Activated T-helper 17 cell treated with anti-CD3 and anti-CD28 coated beads, Interleukin-2, amount 50 U/mL, for 72 hours (primary cell): Measurements from ENCODE around the gene MEIS2. TPM values are rescaled to one million over a fixed set of nuclear protein-coding genes. Genes with fewer than 3 reads are reported as not detected.

Experiments used
- ATAC-seq: fragments of 150-1000 bp; cut with Tn5 transposase; replicated peaks from 2 replicates; pipeline ENCODE4 v1.10.0; 2021; ENCODE audit warnings: mild to moderate bottlenecking, moderate library complexity
- H3K27ac Mint-ChIP-seq: one replicate; pipeline ENCODE4 v1.8.0; 2022; ENCODE audit warnings: mixed read lengths
- H3K27me3 Mint-ChIP-seq: one replicate; pipeline ENCODE4 v1.8.0; 2022; ENCODE audit warnings: mixed read lengths
- H3K36me3 Mint-ChIP-seq: one replicate; pipeline ENCODE4 v1.8.0; 2022; ENCODE audit warnings: low read depth, mild to moderate bottlenecking, mixed read lengths
- H3K4me1 Mint-ChIP-seq: one replicate; pipeline ENCODE4 v1.8.0; 2022; ENCODE audit warnings: mixed read lengths
- H3K4me3 Mint-ChIP-seq: one replicate; pipeline ENCODE4 v1.8.0; 2022; ENCODE audit warnings: mild to moderate bottlenecking, mixed read lengths
- H3K9me3 Mint-ChIP-seq: one replicate; pipeline ENCODE4 v1.8.0; 2022; ENCODE audit warnings: mixed read lengths
- total RNA-seq, 2 donors: library from RNA; stranded (reverse); gene quantifications; one replicate each; pipeline ENCODE4 v1.2.3, GENCODE V29; 2022

MEIS2 gene
- total RNA-seq, 2 donors from 2014 or later = not detected

DNA sequence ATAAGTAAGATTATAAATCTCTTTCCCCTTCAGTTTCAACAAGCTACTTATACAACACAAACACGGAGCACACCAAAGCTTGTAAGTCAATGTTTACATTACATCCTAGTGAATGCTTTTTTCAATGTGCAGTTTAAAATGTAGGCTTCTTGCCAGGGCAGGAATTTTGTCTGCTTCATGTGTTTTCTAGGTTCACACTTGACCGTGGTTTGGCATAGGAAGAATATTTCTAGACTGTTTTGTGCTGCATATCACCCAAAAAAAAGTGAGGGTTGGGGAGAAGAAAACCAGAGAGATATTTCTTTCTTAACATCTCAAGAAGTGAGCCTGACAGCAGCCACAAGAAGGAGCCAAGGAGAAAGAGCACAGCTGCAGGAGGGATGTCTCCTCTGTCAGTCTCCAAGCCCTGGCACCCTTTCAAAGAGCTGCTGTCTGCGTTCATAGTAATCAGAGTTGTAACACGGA is 255.8 kb downstream of the MEIS2 start:
- H3K4me3 Mint-ChIP-seq = no peak overlapping the region
- no peaks in the 10 kb centered on the region for H3K36me3 Mint-ChIP-seq
- peaks cover 32% of the 10 kb centered on the region for H3K27me3 Mint-ChIP-seq
- ATAC-seq = no peak
- no peaks in the 10 kb centered on the region for H3K4me1 Mint-ChIP-seq
- no peak overlapping the region for H3K27ac Mint-ChIP-seq
- no peaks in the 10 kb centered on the region for H3K9me3 Mint-ChIP-seq

DNA sequence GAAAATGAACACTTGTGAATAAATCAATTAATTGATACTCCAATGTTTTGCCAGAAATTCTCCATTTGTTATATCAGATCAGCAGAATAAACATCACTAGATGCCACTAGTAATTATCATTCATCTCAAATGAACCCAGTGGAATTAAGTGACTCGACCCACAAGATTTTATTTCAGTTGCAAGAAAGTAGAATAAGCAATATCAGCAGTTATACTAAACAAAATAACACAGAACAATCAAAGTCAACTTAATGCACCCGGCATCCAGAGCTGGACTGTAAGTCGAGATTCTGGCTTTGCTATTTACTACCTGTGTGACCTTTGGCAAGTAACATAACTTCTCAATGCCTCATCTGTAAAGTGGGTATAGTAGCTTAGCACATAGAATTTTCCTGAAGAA is 256.5 kb downstream of the MEIS2 start:
- Mint-ChIP-seq H3K4me1 (no peaks in the 10 kb centered on the region), H3K4me3 (no peak overlapping the region), H3K27me3 (peaks cover 28% of the 10 kb centered on the region), H3K27ac (no peak overlapping the region), H3K36me3 (no peaks in the 10 kb centered on the region), H3K9me3 (no peaks in the 10 kb centered on the region)
- ATAC-seq = no peak

DNA sequence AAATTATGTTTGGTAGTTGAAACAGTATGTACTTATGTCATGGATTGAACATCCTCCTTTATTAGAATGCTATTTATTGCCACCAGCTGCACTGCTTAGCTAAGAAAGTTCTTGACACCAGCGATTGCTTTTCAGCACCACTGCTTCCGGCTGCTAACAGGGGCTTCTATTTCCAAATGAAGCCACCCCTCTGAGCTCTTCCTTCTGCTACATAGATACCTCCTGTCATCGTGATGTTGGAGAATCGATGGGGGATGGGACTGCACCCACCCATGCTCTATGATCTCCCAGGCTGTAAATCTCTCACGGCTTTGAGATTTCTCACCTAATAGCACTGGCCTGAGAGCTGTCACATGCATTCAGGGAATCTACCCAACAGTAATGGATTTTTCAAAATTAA is 259.2 kb downstream of the MEIS2 start:
- no peaks in the 10 kb centered on the region for H3K36me3 Mint-ChIP-seq

More for the DNA sequence above, 259.2 kb downstream of the MEIS2 start:
- Mint-ChIP-seq H3K27me3 (peaks cover 30% of the 10 kb centered on the region), H3K27ac (no peak overlapping the region), H3K4me1 (no peaks in the 10 kb centered on the region), H3K4me3 (no peak overlapping the region), H3K9me3 (no peaks in the 10 kb centered on the region)
- ATAC-seq = no peak
